IMR-90 (cell line): ENCODE results near the gene KAT14. TPM values are rescaled to one million over a fixed set of nuclear protein-coding genes. Genes with fewer than 3 reads are reported as not detected.

Source experiments
- ATAC-seq: fragments of 200-7000 bp; cut with Tn5 transposase; 2 replicates; pipeline ENCODE4 v1.9.1; 2020; ENCODE audit warnings: low read depth, mild to moderate bottlenecking, moderate library complexity
- BruUV-seq: library from RNA; stranded (reverse); fragments of 400-500 nt; replicated peaks from 2 replicates; lab custom pipeline; 2021; lab: Mats Ljungman, UMichigan
- CTCF ChIA-PET: fragments of 300-600 bp; formaldehyde crosslinking; extraction: SDS; loops from one replicate; lab custom pipeline; 2021; ENCODE audit warnings: antibody characterized with exemption; lab: Yijun Ruan, JAX
- POLR2A ChIA-PET: fragments of 300-600 bp; sonication (Branson Sonifier 250); formaldehyde crosslinking; loops from one replicate; lab custom pipeline; 2022; ENCODE audit warnings: antibody characterized with exemption; ENCODE audit not compliant: unreplicated experiment; lab: Charles Lee
- DNase-seq: peaks from one replicate; pipeline ENCODE4 v3.0.0; 2013
- H2AFZ ChIP-seq: replicated peaks from 2 replicates; pipeline ENCODE3; 2013; ENCODE audit warnings: low read length, mild to moderate bottlenecking; ENCODE audit not compliant: poor library complexity
- H2AK5ac ChIP-seq: 2 replicates; pipeline ENCODE4 v1.6.1; 2013; ENCODE audit warnings: low read depth, low read length, inconsistent platforms
- H2AK9ac ChIP-seq: replicated peaks from 2 replicates; pipeline ENCODE3; 2013; ENCODE audit warnings: mild to moderate bottlenecking, low read depth, low read length, moderate library complexity; ENCODE audit not compliant: poor library complexity
- H2BK120ac ChIP-seq: 2 replicates; pipeline ENCODE4 v1.6.1; 2013; ENCODE audit warnings: low read depth, low read length, inconsistent platforms
- H2BK15ac ChIP-seq: 3 replicates; pipeline ENCODE4 v1.6.1; 2013; ENCODE audit warnings: low read depth, low read length, inconsistent platforms
- H2BK20ac ChIP-seq: 2 replicates; pipeline ENCODE4 v1.6.1; 2013; ENCODE audit warnings: low read depth, mild to moderate bottlenecking, inconsistent platforms, low read length, moderate library complexity
- H2BK5ac ChIP-seq: 2 replicates; pipeline ENCODE4 v1.6.1; 2013; ENCODE audit warnings: mild to moderate bottlenecking, low read depth, low read length, inconsistent platforms; ENCODE audit not compliant: poor library complexity, severe bottlenecking
- H3K14ac ChIP-seq: replicated peaks from 2 replicates; pipeline ENCODE4 v1.6.1; 2013; ENCODE audit warnings: low read depth, low read length, inconsistent platforms
- H3K18ac ChIP-seq: 2 replicates; pipeline ENCODE4 v1.6.1; 2013; ENCODE audit warnings: low read depth, low read length, control low read depth
- H3K23ac ChIP-seq: 2 replicates; pipeline ENCODE4 v1.6.1; 2013; ENCODE audit warnings: low read depth, low read length, inconsistent platforms
- H3K27ac ChIP-seq: 2 replicates; pipeline ENCODE4 v1.5.1; 2013; ENCODE audit warnings: mild to moderate bottlenecking, control low read depth, low read length; ENCODE audit not compliant: insufficient read depth
- H3K27me3 ChIP-seq: 2 replicates; pipeline ENCODE4 v1.6.1; 2013; ENCODE audit warnings: low read length; ENCODE audit not compliant: control insufficient read depth, insufficient read depth
- H3K36me3 ChIP-seq: 2 replicates; pipeline ENCODE4 v1.6.1; 2013; ENCODE audit warnings: low read length, mixed read lengths; ENCODE audit not compliant: control insufficient read depth, insufficient read depth
- H3K4ac ChIP-seq: 2 replicates; pipeline ENCODE4 v1.6.1; 2013; ENCODE audit warnings: low read depth, low read length, inconsistent platforms
- H3K4me1 ChIP-seq: 2 replicates; pipeline ENCODE4 v1.6.1; 2013; ENCODE audit warnings: low read length, mixed read lengths; ENCODE audit not compliant: control insufficient read depth, insufficient read depth
- H3K4me2 ChIP-seq: 2 replicates; pipeline ENCODE4 v1.6.1; 2013; ENCODE audit warnings: low read depth, mild to moderate bottlenecking, control low read depth, low read length, moderate library complexity
- H3K4me3 ChIP-seq: 2 replicates; pipeline ENCODE4 v1.5.1; 2013; ENCODE audit warnings: low read depth, mild to moderate bottlenecking, control low read depth, low read length, moderate library complexity; ENCODE audit not compliant: insufficient read depth
- H3K56ac ChIP-seq: 2 replicates; pipeline ENCODE4 v1.6.1; 2013; ENCODE audit warnings: low read length, inconsistent platforms; ENCODE audit not compliant: insufficient read depth; ENCODE audit errors: extremely low read depth
- H3K79me1 ChIP-seq, 2 experiments: 2 replicates each; pipeline ENCODE4 v1.6.1; 2013; ENCODE audit warnings: low read length in 2 of 2, inconsistent platforms in 1 of 2, low read depth in 1 of 2
- H3K9ac ChIP-seq: 2 replicates; pipeline ENCODE4 v1.6.1; 2013; ENCODE audit warnings: low read depth, low read length, control low read depth
- H3K9me1 ChIP-seq: 2 replicates; pipeline ENCODE4 v1.6.1; 2013; ENCODE audit warnings: low read length, inconsistent platforms; ENCODE audit not compliant: insufficient read depth
- H3K9me3 ChIP-seq: 2 replicates; pipeline ENCODE4 v1.6.1; 2013; ENCODE audit warnings: low read length; ENCODE audit not compliant: control insufficient read depth, insufficient read depth
- H4K20me1 ChIP-seq: 2 replicates; pipeline ENCODE4 v1.6.1; 2013; ENCODE audit warnings: low read length, inconsistent platforms; ENCODE audit not compliant: insufficient read depth
- H4K5ac ChIP-seq: 2 replicates; pipeline ENCODE4 v1.6.1; 2013; ENCODE audit warnings: mild to moderate bottlenecking, low read depth, low read length, control low read depth
- H4K8ac ChIP-seq, 2 experiments: 2 replicates each; pipeline ENCODE4 v1.6.1; 2013; ENCODE audit warnings: low read depth in 2 of 2, low read length in 2 of 2, control low read depth in 1 of 2, inconsistent platforms in 1 of 2
- H4K91ac ChIP-seq: 2 replicates; pipeline ENCODE4 v1.6.1; 2013; ENCODE audit warnings: low read depth, low read length, inconsistent platforms; ENCODE audit not compliant: insufficient read depth
- CHD1 ChIP-seq: IDR thresholded peaks from 2 replicates; pipeline ENCODE4 v1.6.1; 2012; ENCODE audit warnings: low read depth, low read length, improper control_type of control experiment
- MAFK ChIP-seq: IDR thresholded peaks from 2 replicates; pipeline ENCODE4 v1.6.1; 2012; ENCODE audit warnings: low read depth, low read length, improper control_type of control experiment
- POLR2A ChIP-seq: IDR thresholded peaks from 2 replicates; pipeline ENCODE4 v1.6.1; 2012; ENCODE audit warnings: mild to moderate bottlenecking, low read depth, low read length
- RAD21 ChIP-seq: IDR thresholded peaks from 2 replicates; pipeline ENCODE4 v1.6.1; 2012; ENCODE audit warnings: low read length, improper control_type of control experiment
- RCOR1 ChIP-seq: IDR thresholded peaks from 2 replicates; pipeline ENCODE4 v1.6.1; 2012; ENCODE audit warnings: mild to moderate bottlenecking, low read length, improper control_type of control experiment; ENCODE audit not compliant: insufficient replicate concordance
- SMC3 ChIP-seq: fragments of 150-350 bp; IDR thresholded peaks from 2 replicates; pipeline ENCODE4 v1.6.1; 2016; ENCODE audit warnings: low read depth, mild to moderate bottlenecking, antibody characterized with exemption, low read length, moderate library complexity
- WGBS, 2 experiments: methylation state at CpG; one replicate each; pipeline versions ENCODE4 v1.1.5 to v1.1.7; 2013; ENCODE audit warnings: missing lambda C conversion rate in 2 of 2; ENCODE audit not compliant: insufficient read length in 1 of 2; ENCODE audit errors: extremely low coverage in 2 of 2; 5-methylcytosine and 5-hydroxymethylcytosine counted together
- dilution Hi-C: fragments of 300-500 bp; cut with HindIII; formaldehyde crosslinking; loops from one replicate; pipeline ENCODE4 v1.14.3; 2018; ENCODE audit warnings: low sequenced_read_pairs; ENCODE audit not compliant: unreplicated experiment
- in situ Hi-C: fragments of 300-500 bp; cut with MboI; formaldehyde crosslinking; loops from 3 replicates; pipeline ENCODE4 v1.14.3; 2019; ENCODE audit warnings: low sequenced_read_pairs, inconsistent platforms, mixed read lengths
- intact Hi-C: fragments of 100-400 bp; cut with micrococcal nuclease; formaldehyde crosslinking; loops from 2 replicates; pipeline ENCODE4 v1.10.0; 2022
- polyA plus RNA-seq, 3 experiments: library from polyadenylated mRNA; depleted of rRNA; stranded (reverse); fragments of >200 nt; gene quantifications; 2 replicates each; pipeline ENCODE4 v1.2.3, GENCODE V29; 2012; ENCODE audit warnings: low replicate concordance in 1 of 3
- total RNA-seq: library from RNA; depleted of rRNA; stranded (reverse); fragments of >200 nt; gene quantifications from 2 replicates; pipeline ENCODE4 v1.2.3, GENCODE V29; 2012
- TF ChIP-seq, protein P1 (sequence below): fragments of 150-350 bp; IDR thresholded peaks from 2 replicates; pipeline ENCODE4 v1.6.1; 2016; ENCODE audit warnings: low read depth, mild to moderate bottlenecking, low read length, moderate library complexity, borderline replicate concordance
- TF ChIP-seq, protein P2 (sequence below): conservative IDR thresholded peaks from 2 replicates; pipeline ENCODE4 v1.5.1; 2012; ENCODE audit warnings: mild to moderate bottlenecking, low read depth, low read length, improper control_type of control experiment

Gene KAT14
- total and polyA plus RNA-seq, 2 of the 4 experiments (the other 2 are of a cell fraction), result 6.7 to 12.4 TPM

DNA sequence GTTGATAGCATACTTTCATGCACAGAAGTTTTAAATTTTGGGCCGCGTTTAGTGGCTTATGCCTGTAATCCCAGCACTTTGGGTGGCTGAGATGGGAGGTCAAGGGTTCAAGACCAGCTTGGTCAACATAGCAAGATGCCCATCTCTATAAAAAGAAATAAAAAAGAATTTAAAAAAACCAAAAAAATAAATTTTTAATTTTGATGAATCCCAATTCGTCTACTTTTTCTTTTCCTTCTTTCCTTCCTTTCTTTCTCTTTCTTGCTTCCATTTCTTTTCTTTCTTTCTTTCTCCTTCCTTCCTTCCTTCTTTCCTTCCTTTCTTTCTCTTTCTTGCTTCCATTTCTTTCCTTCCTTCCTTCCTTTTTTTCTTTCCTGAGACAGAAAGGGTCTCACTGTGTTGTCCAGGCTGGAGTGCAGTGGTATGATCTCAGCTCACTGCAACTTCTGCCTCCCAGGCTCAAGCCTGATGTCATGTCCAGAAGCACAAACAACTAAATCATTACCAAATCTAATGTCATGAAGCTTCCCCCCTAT is 95.8 kb downstream of the KAT14 start:
- ChIA-PET POLR2A (no interaction called here), CTCF (no interaction called here)
- no peak overlapping the region for H4K91ac ChIP-seq
- no peak overlapping the region for H3K4me2 ChIP-seq
- H4K8ac ChIP-seq, result no peak overlapping the region
- H3K23ac ChIP-seq, result no peak overlapping the region
- H3K27ac ChIP-seq, result no peak overlapping the region
- no peak overlapping the region for H2BK120ac ChIP-seq
- no peaks in the 10 kb centered on the region for H3K36me3 ChIP-seq
- H3K4me1 ChIP-seq, result no peaks in the 10 kb centered on the region
- H2AFZ ChIP-seq, result no peak overlapping the region
- dilution Hi-C loops (no loop called here), in situ Hi-C loops (no loop called here), intact Hi-C loops (no loop called here)
- TF ChIP-seq, protein P1, sequence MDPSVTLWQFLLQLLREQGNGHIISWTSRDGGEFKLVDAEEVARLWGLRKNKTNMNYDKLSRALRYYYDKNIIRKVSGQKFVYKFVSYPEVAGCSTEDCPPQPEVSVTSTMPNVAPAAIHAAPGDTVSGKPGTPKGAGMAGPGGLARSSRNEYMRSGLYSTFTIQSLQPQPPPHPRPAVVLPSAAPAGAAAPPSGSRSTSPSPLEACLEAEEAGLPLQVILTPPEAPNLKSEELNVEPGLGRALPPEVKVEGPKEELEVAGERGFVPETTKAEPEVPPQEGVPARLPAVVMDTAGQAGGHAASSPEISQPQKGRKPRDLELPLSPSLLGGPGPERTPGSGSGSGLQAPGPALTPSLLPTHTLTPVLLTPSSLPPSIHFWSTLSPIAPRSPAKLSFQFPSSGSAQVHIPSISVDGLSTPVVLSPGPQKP, result no peak
- no peak for TF ChIP-seq SMC3
- TF ChIP-seq MAFK, result no peak
- TF ChIP-seq RAD21, result no peak
- no peak for TF ChIP-seq RCOR1
- no peak for TF ChIP-seq POLR2A
- TF ChIP-seq CHD1, result no peak
- TF ChIP-seq, protein P2, sequence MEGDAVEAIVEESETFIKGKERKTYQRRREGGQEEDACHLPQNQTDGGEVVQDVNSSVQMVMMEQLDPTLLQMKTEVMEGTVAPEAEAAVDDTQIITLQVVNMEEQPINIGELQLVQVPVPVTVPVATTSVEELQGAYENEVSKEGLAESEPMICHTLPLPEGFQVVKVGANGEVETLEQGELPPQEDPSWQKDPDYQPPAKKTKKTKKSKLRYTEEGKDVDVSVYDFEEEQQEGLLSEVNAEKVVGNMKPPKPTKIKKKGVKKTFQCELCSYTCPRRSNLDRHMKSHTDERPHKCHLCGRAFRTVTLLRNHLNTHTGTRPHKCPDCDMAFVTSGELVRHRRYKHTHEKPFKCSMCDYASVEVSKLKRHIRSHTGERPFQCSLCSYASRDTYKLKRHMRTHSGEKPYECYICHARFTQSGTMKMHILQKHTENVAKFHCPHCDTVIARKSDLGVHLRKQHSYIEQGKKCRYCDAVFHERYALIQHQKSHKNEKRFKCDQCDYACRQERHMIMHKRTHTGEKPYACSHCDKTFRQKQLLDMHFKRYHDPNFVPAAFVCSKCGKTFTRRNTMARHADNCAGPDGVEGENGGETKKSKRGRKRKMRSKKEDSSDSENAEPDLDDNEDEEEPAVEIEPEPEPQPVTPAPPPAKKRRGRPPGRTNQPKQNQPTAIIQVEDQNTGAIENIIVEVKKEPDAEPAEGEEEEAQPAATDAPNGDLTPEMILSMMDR, result no peak
- H2BK20ac ChIP-seq, result no peak overlapping the region
- H3K27me3 ChIP-seq, result no peaks in the 10 kb centered on the region; the same call in 1 of the 2 replicates
- no peak overlapping the region for H4K5ac ChIP-seq
- ATAC-seq, result no peak
- no peak overlapping the region for H3K56ac ChIP-seq
- H3K9me1 ChIP-seq, result no peaks in the 10 kb centered on the region
- H2BK15ac ChIP-seq, result no peak overlapping the region
- H3K18ac ChIP-seq, result no peak overlapping the region
- no TSS peak for BruUV-seq
- H3K4ac ChIP-seq, result no peak overlapping the region
- no peak overlapping the region for H2AK9ac ChIP-seq
- no peaks in the 10 kb centered on the region for H4K20me1 ChIP-seq
- no peak overlapping the region for H2AK5ac ChIP-seq
- no peak overlapping the region for H3K14ac ChIP-seq
- no peak overlapping the region for H2BK5ac ChIP-seq
- no peak overlapping the region for H3K4me3 ChIP-seq
- WGBS, 2 experiments, result no CpG with 5 or more reads among the region's 3 CpGs
- no peaks in the 10 kb centered on the region for H3K79me1 ChIP-seq
- no peak overlapping the region for H3K9ac ChIP-seq
- no peaks in the 10 kb centered on the region for H3K9me3 ChIP-seq
- no peak for DNase-seq
